T47D (cell line): ENCODE data around the gene LRP1.
A peak's percentile ranks its signal among the peaks of the same experiment; 100 is the strongest.

ENCODE experiments used
- DNase-seq, 2 experiments: peaks; one replicate each; pipeline versions ENCODE4 v3.0.0 to v3.0.0-alpha.2; 2011 to 2012; ENCODE audit warnings: low read depth in 1 of 2, low spot score in 1 of 2
- JUND ChIP-seq: IDR thresholded peaks from 2 replicates; pipeline ENCODE4 v1.6.1; 2012; ENCODE audit warnings: low read depth
- in situ Hi-C: cut with HindIII; loops from 2 replicates; pipeline ENCODE4 v1.10.0; 2016; ENCODE audit warnings: low sequenced_read_pairs, low pct_unique_long_range_greater_than_20kb

Gene LRP1

DNA sequence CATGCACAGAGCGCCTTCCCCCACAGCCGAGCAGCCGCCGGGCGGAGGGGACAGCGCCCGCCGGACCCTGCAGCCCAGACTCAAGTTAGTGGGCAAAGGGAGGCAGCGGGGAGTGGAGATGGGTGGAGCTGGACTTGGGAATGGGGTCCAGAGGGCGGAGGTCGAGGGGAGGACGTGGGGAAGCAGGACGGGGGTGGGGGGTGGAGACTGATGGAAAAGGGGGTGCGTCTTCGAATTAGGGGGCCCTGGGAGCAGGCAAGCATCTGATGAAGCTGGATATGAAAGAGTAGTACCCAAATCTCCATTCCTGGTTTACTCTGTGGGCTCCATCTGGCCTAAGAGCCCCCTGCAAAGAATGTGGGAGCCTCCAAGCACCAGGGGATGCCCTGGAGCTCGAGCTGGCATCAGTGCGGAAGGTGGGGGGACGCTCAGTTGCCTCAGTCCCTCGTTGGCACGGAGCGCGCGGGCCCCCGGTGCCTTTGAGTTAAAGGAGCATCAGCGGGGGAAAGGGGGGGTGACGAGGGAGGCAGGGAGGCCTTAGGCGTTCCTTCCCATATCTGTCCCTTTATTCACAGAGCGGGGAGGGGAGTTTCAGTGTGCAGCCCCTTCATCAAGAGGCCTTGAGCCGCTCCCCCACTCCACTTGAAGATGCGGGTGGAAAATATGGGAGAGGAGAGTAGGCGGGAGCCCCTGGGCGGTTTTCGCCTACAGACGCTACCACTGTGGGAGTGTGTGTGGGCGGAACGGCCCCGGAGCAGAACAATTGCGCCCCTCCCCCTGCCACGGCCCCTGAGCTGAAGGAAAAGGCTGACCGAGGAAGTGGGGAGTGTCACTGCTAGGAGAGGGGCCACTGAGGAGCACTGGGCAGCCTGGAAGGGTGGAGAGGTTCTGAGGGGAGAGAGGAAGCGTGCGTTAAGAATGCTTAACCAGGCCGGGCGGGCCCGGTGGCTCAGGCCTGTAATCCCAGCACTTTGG is 38.7 kb upstream of the LRP1 start:
- TF ChIP-seq JUND, result no peak
- in situ Hi-C loops, result no loop called here
- DNase-seq, result peak; percentile 66 to 75

DNA sequence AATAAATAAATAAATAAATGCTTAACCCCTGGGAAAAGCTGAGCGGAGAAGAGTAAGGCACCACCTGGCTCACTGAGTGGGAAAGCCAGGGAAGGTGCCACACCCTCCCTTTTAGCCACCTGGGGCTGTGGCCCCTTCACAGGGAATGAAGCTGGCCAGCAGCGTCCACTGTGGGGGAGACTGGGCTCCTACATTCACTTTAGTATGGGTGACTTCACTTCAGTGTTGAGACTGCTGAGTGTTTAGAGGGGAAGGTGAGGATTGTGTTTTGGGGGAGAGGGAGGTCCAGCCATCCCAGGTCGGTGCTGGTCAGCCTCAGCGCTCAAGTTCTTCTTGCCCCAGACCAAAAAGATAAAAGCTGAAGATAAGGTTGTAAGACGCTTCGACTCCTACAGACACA is 37.8 kb upstream of the LRP1 start:
- DNase-seq, result no peak
- in situ Hi-C loops, result no loop called here
- no peak for TF ChIP-seq JUND

DNA sequence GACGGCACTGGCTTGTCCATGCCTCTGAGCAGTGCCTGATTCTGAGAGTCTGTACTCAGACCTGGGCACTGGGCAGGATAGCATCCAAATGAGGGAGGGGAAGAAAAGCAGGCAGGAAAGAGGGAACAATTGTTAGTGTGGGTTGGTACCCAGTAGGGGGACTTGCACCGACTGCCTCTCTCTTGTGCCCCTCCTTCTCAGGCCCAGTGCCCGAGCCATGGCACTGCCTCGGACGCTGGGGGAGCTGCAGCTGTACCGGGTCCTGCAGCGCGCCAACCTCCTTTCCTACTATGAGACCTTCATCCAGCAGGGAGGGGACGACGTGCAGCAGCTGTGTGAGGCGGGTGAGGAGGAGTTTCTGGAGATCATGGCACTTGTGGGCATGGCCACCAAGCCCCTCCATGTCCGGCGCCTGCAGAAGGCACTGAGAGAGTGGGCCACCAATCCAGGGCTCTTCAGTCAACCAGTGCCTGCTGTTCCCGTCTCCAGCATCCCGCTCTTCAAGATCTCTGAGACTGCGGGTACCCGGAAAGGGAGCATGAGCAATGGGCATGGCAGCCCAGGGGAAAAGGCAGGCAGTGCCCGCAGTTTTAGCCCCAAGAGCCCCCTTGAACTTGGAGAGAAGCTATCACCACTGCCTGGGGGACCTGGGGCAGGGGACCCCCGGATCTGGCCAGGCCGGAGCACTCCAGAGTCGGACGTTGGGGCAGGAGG is 37.2 kb upstream of the LRP1 start:
- TF ChIP-seq JUND, result no peak
- DNase-seq, result no peak
- in situ Hi-C loops, result no loop called here

DNA sequence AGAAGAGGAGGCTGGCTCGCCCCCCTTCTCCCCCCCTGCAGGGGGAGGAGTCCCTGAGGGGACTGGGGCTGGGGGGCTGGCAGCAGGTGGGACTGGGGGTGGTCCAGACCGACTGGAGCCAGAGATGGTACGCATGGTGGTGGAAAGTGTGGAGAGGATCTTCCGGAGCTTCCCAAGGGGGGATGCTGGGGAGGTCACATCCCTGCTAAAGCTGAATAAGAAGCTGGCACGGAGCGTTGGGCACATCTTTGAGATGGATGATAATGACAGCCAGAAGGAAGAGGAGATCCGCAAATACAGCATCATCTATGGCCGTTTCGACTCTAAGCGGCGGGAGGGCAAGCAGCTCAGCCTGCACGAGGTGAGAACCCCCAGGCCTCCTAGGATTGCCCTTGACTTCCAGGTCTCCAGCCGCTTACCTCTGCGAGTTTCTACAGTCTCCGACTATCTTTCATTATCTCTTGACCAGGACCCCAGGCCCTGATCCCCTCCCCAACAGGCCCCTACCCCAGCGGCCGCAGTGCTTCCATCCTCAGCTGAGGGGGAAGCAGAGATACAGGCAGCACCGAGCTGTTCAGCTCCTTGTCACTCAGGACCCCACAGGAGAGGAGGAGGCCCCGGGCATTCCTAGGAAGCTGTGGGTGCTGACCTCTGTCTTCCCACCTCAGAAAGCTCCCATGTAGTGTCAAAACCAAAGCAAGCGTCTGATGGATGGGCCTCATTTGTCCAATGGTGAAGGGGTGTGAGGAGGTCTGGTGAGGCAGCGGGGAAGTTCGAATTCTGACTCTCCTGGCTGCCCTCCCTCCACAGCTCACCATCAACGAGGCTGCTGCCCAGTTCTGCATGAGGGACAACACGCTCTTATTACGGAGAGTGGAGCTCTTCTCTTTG is 36.4 kb upstream of the LRP1 start:
- DNase-seq, result no peak

DNA sequence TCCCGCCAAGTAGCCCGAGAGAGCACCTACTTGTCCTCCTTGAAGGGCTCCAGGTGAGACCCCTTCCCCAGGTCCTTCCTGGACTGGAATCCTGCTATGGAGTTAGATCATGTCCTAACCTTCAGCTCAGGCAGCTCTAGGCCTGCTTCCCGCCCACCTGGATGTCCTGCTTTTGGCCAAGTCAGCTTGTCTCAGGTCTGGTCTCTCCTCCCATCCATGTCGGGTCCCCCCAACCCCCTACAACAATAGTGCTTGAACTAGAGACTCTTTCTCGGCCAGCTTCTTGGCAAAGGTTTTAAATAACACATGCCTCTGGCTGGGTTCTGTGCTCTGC is 35.8 kb upstream of the LRP1 start:
- in situ Hi-C loops, result no loop called here
- TF ChIP-seq JUND, result no peak
- no peak for DNase-seq

More for the DNA sequence above, 36.4 kb upstream of the LRP1 start:
- TF ChIP-seq JUND, result no peak
- in situ Hi-C loops, result no loop called here

DNA sequence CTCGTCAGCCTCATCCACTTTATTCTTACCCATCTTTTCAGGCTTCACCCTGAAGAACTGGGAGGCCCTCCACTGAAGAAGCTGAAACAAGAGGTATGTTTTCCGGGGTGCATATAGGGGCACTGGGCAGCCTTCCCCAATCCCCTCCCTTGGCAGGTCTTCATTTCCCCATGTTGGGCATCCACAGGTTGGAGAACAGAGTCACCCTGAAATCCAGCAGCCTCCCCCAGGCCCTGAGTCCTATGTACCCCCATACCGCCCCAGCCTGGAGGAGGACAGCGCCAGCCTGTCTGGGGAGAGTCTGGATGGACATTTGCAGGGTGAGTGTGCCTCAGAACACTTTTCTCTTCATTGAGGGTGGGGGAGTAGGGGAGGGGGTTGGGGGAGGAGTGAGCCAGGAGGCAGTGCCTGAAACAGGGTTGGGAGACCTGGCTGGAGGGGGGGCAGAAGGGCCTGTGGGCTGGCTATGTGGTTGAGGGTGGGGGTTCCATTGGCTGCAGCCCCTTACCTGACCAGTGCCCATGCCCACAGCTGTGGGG is 35.3 kb upstream of the LRP1 start:
- in situ Hi-C loops, result no loop called here
- DNase-seq, result no peak
- no peak for TF ChIP-seq JUND

DNA sequence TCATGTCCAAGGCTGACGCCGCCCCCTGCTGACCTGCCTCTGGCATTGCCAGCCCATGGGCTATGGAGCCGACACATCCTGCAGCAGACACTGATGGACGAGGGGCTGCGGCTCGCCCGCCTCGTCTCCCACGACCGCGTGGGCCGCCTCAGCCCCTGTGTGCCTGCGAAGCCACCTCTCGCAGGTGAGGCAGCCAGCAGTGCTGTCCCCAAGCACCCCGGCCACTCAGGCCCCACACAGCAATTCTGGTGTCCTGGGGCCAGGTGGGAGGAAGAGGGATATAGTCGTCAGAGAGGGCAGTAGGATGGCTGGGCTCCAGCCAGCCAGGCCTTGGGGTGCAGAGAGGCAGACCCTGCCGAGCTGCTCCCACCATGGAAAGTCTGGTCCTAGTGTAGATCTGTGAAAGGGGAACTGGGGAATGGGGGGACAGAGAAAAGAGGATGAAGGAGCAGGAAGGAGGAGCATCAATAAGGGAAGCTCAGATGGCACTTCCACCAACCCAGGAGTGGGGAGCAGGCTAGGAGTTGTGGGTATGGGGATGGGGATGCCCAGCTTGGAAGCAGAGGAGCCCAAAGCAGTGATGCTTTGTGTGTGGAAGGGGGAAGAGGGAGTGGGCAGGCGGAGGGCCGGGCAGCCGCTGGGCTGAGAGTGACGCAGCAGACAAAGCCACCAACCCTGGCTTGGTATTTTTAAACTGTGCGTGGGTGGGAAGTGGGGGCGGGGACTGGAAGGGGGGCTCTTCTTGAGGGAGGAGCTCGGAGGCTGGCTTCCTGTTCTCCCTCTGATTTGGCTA is 34.7 kb upstream of the LRP1 start:
- peak; percentile 79 to 90 for DNase-seq
- in situ Hi-C loops, result no loop called here
- TF ChIP-seq JUND, result no peak

DNA sequence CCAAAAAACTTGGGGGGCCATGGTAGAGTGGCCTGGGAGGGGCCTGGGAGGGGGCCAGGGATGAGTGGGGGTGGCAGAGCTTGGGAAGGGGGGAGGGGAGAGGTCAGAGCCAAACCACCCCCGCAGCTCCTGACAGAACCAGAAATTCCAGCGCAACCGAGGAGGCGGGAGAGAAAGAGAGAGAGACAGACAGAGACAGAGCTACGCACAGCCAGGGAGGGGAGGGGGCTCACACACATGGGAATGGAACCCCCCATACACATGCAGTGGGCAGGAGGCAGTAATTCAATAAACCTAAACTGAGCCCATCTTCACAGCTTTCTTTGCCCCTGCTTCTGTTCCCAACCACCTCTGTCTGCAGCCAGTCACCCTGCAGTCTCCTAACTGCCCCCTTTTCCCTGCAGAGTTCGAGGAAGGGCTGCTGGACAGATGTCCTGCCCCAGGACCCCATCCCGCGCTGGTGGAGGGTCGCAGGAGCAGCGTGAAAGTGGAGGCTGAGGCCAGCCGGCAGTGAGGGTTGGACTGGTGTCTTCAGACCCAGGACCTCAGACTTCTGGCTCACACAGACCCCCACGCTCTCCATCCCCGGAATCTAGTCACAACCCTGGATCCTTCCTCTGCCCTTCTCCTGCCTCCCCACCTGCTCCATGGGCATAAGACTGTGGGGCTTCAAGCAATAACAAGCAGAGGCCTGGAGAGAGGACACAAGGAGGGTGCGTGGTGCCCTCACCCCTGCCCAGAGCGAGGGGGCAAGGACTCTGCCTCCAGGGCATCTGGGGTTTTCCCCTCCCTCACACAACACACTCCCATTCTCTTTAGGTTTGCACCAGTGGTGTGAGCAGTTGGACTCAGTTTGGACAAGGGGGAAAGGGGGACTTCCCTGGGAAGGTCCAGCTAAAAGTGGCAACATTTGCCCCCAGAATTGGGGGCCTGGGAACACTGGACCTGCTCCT is 33.8 kb upstream of the LRP1 start:
- TF ChIP-seq JUND, result no peak
- no peak for DNase-seq
- in situ Hi-C loops, result no loop called here

DNA sequence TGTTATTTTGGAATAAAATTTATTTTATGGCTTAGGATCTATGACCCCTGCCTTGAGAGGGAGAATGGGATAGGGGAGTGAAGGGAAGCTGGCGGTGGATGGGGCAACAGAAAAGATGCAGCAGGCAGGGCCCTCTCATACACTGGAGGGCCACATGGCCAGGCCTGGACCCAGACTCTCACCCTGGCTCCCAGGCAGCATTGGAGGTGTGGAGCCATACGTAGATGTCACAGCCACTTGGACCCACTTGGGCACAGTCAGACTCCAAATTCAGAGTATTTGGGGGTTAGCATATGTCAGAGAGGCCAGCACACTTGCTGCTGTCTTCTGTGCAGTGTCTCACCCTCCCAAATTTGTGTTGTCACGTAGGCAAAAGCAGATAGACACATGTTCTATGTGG is 32.8 kb upstream of the LRP1 start:
- DNase-seq, result no peak
- TF ChIP-seq JUND, result no peak
- in situ Hi-C loops, result no loop called here

DNA sequence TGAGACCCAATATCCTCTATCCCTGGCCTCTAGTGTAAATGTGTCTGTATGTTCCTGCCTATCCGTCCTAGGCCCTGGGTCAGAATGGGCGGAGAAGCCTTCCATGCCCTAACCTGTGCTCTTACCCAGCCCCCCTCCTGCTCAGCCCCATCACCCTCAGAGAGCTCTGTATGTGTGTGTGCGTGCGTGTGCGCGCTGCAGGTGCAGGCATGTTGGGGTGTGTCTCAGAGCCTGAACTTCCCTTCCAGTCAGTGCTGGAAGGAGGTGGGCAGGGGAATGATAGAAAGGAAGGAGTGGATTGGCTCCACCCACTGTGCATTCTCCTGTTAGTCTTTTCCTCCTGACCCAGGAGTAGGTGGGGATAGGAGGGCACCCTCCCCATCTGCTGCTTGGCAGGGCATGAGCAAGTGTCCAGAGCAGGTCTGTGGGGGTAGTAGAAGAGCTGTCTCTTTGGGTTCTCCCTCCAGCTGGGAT is 32.1 kb upstream of the LRP1 start:
- DNase-seq, result peak in 1 of 2 experiments; percentile 79
- no peak for TF ChIP-seq JUND
- in situ Hi-C loops, result no loop called here
